Caco-2 (cell line): ENCODE measurements around the gene PDK1. TPM values are rescaled to one million over a fixed set of nuclear protein-coding genes. Genes with fewer than 3 reads are reported as not detected.

ENCODE experiments used
- BruUV-seq: library from RNA; stranded (reverse); fragments of 400-500 nt; replicated peaks from 2 replicates; lab custom pipeline; 2021; lab: Mats Ljungman, UMichigan
- CTCF ChIA-PET: fragments of 300-600 bp; sonication (Branson Sonifier 250); formaldehyde crosslinking; loops from one replicate; lab custom pipeline; 2022; ENCODE audit warnings: antibody characterized with exemption; lab: Charles Lee
- POLR2A ChIA-PET: fragments of 300-600 bp; sonication (Branson Sonifier 250); formaldehyde crosslinking; loops from one replicate; lab custom pipeline; 2022; ENCODE audit warnings: antibody characterized with exemption; lab: Charles Lee
- DNase-seq, 2 experiments: peaks; one replicate each; pipeline versions ENCODE4 v3.0.0 to v3.0.0-alpha.2; 2020 to 2022
- H3K27me3 ChIP-seq: replicated peaks from 2 replicates; pipeline ENCODE4 v1.6.0; 2011; ENCODE audit warnings: low read length; ENCODE audit not compliant: control insufficient read depth, insufficient read depth
- H3K36me3 ChIP-seq: 2 replicates; pipeline ENCODE4 v1.5.1; 2011; ENCODE audit warnings: low read length; ENCODE audit not compliant: control insufficient read depth, insufficient read depth
- H3K4me1 ChIP-seq: fragments of 250-450 bp; sonication (Bioruptor Pico); 2 replicates; pipeline ENCODE4 v1.5.1; 2020; ENCODE audit warnings: mild to moderate bottlenecking
- H3K4me3 ChIP-seq: 2 replicates; pipeline ENCODE4 v1.5.1; 2011; ENCODE audit warnings: low read depth, mild to moderate bottlenecking, control low read depth, low read length
- H3K9me3 ChIP-seq: fragments of 250-450 bp; sonication (Bioruptor Pico); 2 replicates; pipeline ENCODE4 v1.5.1; 2020; ENCODE audit warnings: mild to moderate bottlenecking, moderate library complexity
- H3K27ac Mint-ChIP-seq: one replicate; pipeline ENCODE4 v1.8.0; 2022; ENCODE audit warnings: mixed read lengths; ENCODE audit not compliant: unreplicated experiment
- H3K27me3 Mint-ChIP-seq: one replicate; pipeline ENCODE4 v1.8.0; 2022; ENCODE audit warnings: mixed read lengths; ENCODE audit not compliant: insufficient read depth, unreplicated experiment
- H3K36me3 Mint-ChIP-seq: one replicate; pipeline ENCODE4 v1.8.0; 2022; ENCODE audit warnings: mild to moderate bottlenecking, mixed read lengths; ENCODE audit not compliant: insufficient read depth, unreplicated experiment
- H3K4me1 Mint-ChIP-seq: one replicate; pipeline ENCODE4 v1.8.0; 2022; ENCODE audit warnings: low read depth, mixed read lengths; ENCODE audit not compliant: unreplicated experiment
- H3K4me3 Mint-ChIP-seq: one replicate; pipeline ENCODE4 v1.8.0; 2022; ENCODE audit warnings: mild to moderate bottlenecking, moderate library complexity, mixed read lengths; ENCODE audit not compliant: unreplicated experiment
- H3K9me3 Mint-ChIP-seq: one replicate; pipeline ENCODE4 v1.8.0; 2022; ENCODE audit warnings: mixed read lengths; ENCODE audit not compliant: unreplicated experiment
- CTCF ChIP-seq, 2 experiments: fragments of 200-600 bp in 1 of 2; IDR thresholded peaks; 1 replicate in 1 of 2; 2 replicates in 1 of 2; pipeline versions ENCODE4 v1.5.1 to v1.8.0; 2011 to 2022; ENCODE audit warnings: antibody characterized with exemption in 1 of 2, control low read depth in 1 of 2, inconsistent platforms in 1 of 2, low read depth in 1 of 2, low read length in 1 of 2, mild to moderate bottlenecking in 1 of 2, moderate library complexity in 1 of 2; ENCODE audit not compliant: insufficient read depth in 1 of 2, severe bottlenecking in 1 of 2, unreplicated experiment in 1 of 2
- intact Hi-C: fragments of 100-400 bp; cut with micrococcal nuclease; formaldehyde crosslinking; loops from one replicate; pipeline ENCODE4 v1.10.0; 2022; ENCODE audit not compliant: unreplicated experiment
- total RNA-seq: library from RNA; stranded (reverse); gene quantifications from 2 replicates; pipeline ENCODE4 v1.2.3, GENCODE V29; 2022

Gene PDK1
- total RNA-seq, 1 experiment from 2014 or later = 11.0 TPM

DNA sequence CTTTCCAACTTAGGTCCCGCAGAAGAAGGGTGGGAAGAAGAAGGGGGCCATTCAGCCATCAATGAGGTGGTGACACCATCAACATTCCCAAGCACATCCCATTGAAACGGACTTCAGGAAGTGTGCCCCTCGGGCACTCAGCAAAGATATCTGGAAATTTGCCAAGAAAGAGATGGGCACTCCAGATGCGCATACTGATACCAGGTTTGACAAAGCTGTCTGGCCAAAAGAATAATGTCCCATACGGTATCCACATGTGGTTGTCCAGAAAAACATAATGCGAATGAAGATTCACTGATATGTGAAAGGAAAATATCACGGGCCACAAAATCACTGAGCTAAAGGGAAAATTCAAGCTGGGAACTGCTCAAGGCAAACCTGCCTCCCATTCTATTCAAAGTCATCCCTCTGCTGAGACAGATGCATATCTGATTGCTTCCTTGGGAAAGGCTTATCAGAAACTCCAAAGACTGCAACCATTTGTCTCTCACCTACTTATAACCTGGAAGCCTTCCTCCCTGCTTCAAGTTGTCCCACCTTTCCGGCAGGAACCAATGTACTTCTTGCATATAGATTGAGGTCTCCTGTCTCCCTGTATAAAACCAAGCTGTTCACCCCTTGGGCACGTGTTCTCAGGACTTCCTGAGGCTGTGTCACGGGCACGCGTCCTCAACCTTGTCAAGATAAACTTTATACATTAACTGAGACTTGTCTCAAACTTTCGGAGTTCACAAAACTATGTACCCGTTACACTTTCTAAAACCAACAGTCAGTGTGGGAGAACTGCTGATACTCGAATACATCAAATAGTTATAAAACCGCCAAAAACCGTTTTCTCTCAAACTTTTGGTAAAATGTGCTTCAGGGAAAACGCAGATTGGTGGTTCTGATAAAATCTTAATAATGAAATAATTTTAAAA, 1.3 kb upstream of the PDK1 start:
- Mint-ChIP-seq H3K27ac (peak overlapping the region; percentile 90), H3K4me3 (peak overlapping the region; percentile 96), H3K27me3 (no peaks in the 10 kb centered on the region), H3K36me3 (peaks cover 15% of the 10 kb centered on the region), H3K4me1 (peaks cover 24% of the 10 kb centered on the region), H3K9me3 (no peaks in the 10 kb centered on the region)
- no peak for DNase-seq
- no peaks in the 10 kb centered on the region for H3K27me3 ChIP-seq
- ChIA-PET CTCF (no interaction called here), POLR2A (interaction anchor here (1.1 kb wide), 1 partner anchor 70 kb away, joined by 5 read pairs; no protein-coding TSS in a partner anchor)
- peak overlapping the region; percentile 88 for H3K4me3 ChIP-seq
- intact Hi-C loops = no loop called here
- H3K4me1 ChIP-seq = peaks cover 14% of the 10 kb centered on the region; the same call in 1 of the 2 replicates
- H3K9me3 ChIP-seq = no peaks in the 10 kb centered on the region
- no TSS peak for BruUV-seq
- no peak for TF ChIP-seq CTCF (IDR thresholded peaks at IDR 0.05; ENCODE audit: insufficient read depth in 1 of 2, low read depth in 1 of 2, low read length in 1 of 2, severe bottlenecking in 1 of 2, unreplicated experiment in 1 of 2)
- H3K36me3 ChIP-seq = no peaks in the 10 kb centered on the region

DNA sequence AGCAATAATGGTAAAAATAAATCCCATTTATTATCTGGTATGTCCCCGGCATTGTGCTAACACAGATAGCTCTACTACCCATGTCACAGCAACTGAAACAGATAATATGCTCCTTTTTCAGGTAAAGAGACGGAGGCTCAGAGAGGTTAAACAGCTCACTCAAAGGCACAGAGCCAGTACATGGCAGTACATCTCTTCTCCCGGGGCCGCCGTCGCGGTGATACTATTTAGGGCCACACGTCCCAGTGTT, 693 bp upstream of the PDK1 start:
- Mint-ChIP-seq H3K36me3 (peaks cover 15% of the 10 kb centered on the region), H3K27me3 (no peaks in the 10 kb centered on the region), H3K4me1 (peaks cover 24% of the 10 kb centered on the region), H3K27ac (peak overlapping the region; percentile 90), H3K9me3 (no peaks in the 10 kb centered on the region), H3K4me3 (peak overlapping the region; percentile 96)
- TF ChIP-seq CTCF (IDR thresholded peaks at IDR 0.05; ENCODE audit: insufficient read depth in 1 of 2, low read depth in 1 of 2, low read length in 1 of 2, severe bottlenecking in 1 of 2, unreplicated experiment in 1 of 2) = no peak
- peak overlapping the region; percentile 88 for H3K4me3 ChIP-seq
- no peaks in the 10 kb centered on the region for H3K27me3 ChIP-seq
- ChIA-PET CTCF (no interaction called here), POLR2A (interaction anchor here (1.1 kb wide), 1 partner anchor 71 kb away, joined by 5 read pairs; no protein-coding TSS in a partner anchor)
- intact Hi-C loops = no loop called here
- no peaks in the 10 kb centered on the region for H3K9me3 ChIP-seq
- BruUV-seq = TSS peak; percentile 79
- H3K4me1 ChIP-seq = peaks cover 12% of the 10 kb centered on the region; the same call in 1 of the 2 replicates
- no peaks in the 10 kb centered on the region; the same call in 1 of the 2 replicates for H3K36me3 ChIP-seq
- no peak for DNase-seq

GRCh38 chr2:172556284-172557033, 569 bp downstream of the PDK1 start:
- POLR2A ChIA-PET = interaction anchor here (0.5 kb wide), 1 partner anchor 126 kb away, joined by 5 read pairs; no protein-coding TSS in a partner anchor
- Histone ChIP-seq H3K4me1 (peaks cover 6% of the 10 kb centered on the region; the same call in 1 of the 2 replicates), H3K36me3 (no peaks in the 10 kb centered on the region; the same call in 1 of the 2 replicates), H3K27me3 (no peaks in the 10 kb centered on the region), H3K4me3 (peak overlapping the region; percentile 88), H3K9me3 (no peaks in the 10 kb centered on the region)
- TF ChIP-seq CTCF (IDR thresholded peaks at IDR 0.05; ENCODE audit: insufficient read depth in 1 of 2, low read depth in 1 of 2, low read length in 1 of 2, severe bottlenecking in 1 of 2, unreplicated experiment in 1 of 2) = no peak
- Mint-ChIP-seq H3K4me1 (peaks cover 15% of the 10 kb centered on the region), H3K4me3 (peak overlapping the region; percentile 96), H3K9me3 (no peaks in the 10 kb centered on the region), H3K27me3 (no peaks in the 10 kb centered on the region), H3K36me3 (peaks cover 15% of the 10 kb centered on the region), H3K27ac (no peak overlapping the region)
- no TSS peak for BruUV-seq
- CTCF ChIA-PET = interaction anchor here (0.6 kb wide), 1 partner anchor 1784 kb away, joined by 3 read pairs; no protein-coding TSS in a partner anchor
- intact Hi-C loops = no loop called here
- peak; percentile 66 to 67 for DNase-seq
